Measurements from ENCODE around the gene ESPN.

GRCh38 chr1:6467224-6467623, 42.6 kb downstream of the ESPN start:
- no peak for TF ChIP-seq EZH2 (IDR thresholded peaks at IDR 0.05; ENCODE audit: borderline replicate concordance, low read length)
- no peak for TF ChIP-seq CTCF (conservative IDR thresholded peaks at IDR 0.05 in 1 of 2, IDR thresholded peaks at IDR 0.05 in 1 of 2; ENCODE audit: extremely low read depth in 1 of 2, insufficient read depth in 1 of 2, low read depth in 1 of 2, low read length in 2 of 2)
